Karpas-422 (cell line): Measurements from ENCODE around the gene SLC1A3. TPM values are rescaled to one million over a fixed set of nuclear protein-coding genes. Genes with fewer than 3 reads are reported as not detected.

Experiments
- DNase-seq: peaks from one replicate; pipeline ENCODE4 v3.0.0-alpha.2; 2015
- H2AFZ ChIP-seq: fragments of 200-600 bp; sonication (generic); 2 replicates; pipeline ENCODE4 v1.6.1; 2014; ENCODE audit warnings: antibody characterized with exemption, low read length, mixed read lengths
- H3K27ac ChIP-seq: fragments of 200-600 bp; sonication (generic); 2 replicates; pipeline ENCODE4 v1.5.1; 2014; ENCODE audit warnings: mild to moderate bottlenecking, low read length, moderate library complexity
- H3K27me3 ChIP-seq: fragments of 200-600 bp; sonication (generic); 2 replicates; pipeline ENCODE4 v1.6.1; 2014; ENCODE audit warnings: low read length, mixed read lengths
- H3K36me3 ChIP-seq: fragments of 200-600 bp; sonication (generic); 2 replicates; pipeline ENCODE4 v1.6.1; 2014; ENCODE audit warnings: low read length, mixed read lengths; ENCODE audit not compliant: insufficient read depth
- H3K4me1 ChIP-seq: fragments of 200-600 bp; sonication (generic); 2 replicates; pipeline ENCODE4 v1.6.1; 2014; ENCODE audit warnings: mild to moderate bottlenecking, low read length, mixed read lengths
- H3K4me2 ChIP-seq: fragments of 200-600 bp; sonication (generic); 2 replicates; pipeline ENCODE4 v1.6.1; 2014; ENCODE audit warnings: low read length, low read depth, mild to moderate bottlenecking; ENCODE audit not compliant: poor library complexity, severe bottlenecking
- H3K4me3 ChIP-seq: fragments of 200-600 bp; sonication (generic); 2 replicates; pipeline ENCODE4 v1.5.1; 2014; ENCODE audit warnings: mild to moderate bottlenecking, antibody characterized with exemption, low read length, mixed read lengths
- H3K79me2 ChIP-seq: fragments of 200-600 bp; sonication (generic); 2 replicates; pipeline ENCODE4 v1.6.1; 2014; ENCODE audit warnings: mild to moderate bottlenecking, low read length, mixed read lengths
- H3K9ac ChIP-seq: fragments of 200-600 bp; sonication (generic); 2 replicates; pipeline ENCODE4 v1.6.0; 2014; ENCODE audit warnings: low read length
- H3K9me2 ChIP-seq: fragments of 200-600 bp; sonication (generic), shearing (Covaris generic); replicated peaks from 2 replicates; pipeline ENCODE4 v1.6.0; 2014; ENCODE audit warnings: mild to moderate bottlenecking, low read length, moderate library complexity; ENCODE audit not compliant: insufficient read depth
- H3K9me3 ChIP-seq: fragments of 300-700, 200-600 bp; sonication (generic); 2 replicates; pipeline ENCODE4 v1.6.1; 2014; ENCODE audit warnings: low read length, mixed read lengths
- H4K20me1 ChIP-seq: fragments of 200-600 bp; sonication (generic); 2 replicates; pipeline ENCODE4 v1.6.1; 2014; ENCODE audit warnings: mild to moderate bottlenecking, antibody characterized with exemption, low read length, low read depth; ENCODE audit not compliant: insufficient read depth
- small RNA-seq: library from RNA; depleted of rRNA; stranded (forward); fragments of <200 nt; gene quantifications from one replicate; pipeline ENCODE3, GENCODE V24; 2014
- total RNA-seq: library from RNA; depleted of rRNA; stranded (reverse); fragments of >200 nt; shearing (Covaris generic); gene quantifications from 2 replicates; pipeline ENCODE4 v1.2.3, GENCODE V29; 2014; ENCODE audit warnings: low replicate concordance

Gene SLC1A3
- total RNA-seq, 1 experiment from 2014 or later, result not detected

GRCh38 chr5:36728697-36729543, 122.5 kb downstream of the SLC1A3 start:
- H2AFZ ChIP-seq, result no peak overlapping the region
- peak; percentile 91 for DNase-seq

GRCh38 chr5:36730537-36731216, 124.3 kb downstream of the SLC1A3 start:
- H4K20me1 ChIP-seq, result no peaks in the 10 kb centered on the region
- no peaks in the 10 kb centered on the region for H3K79me2 ChIP-seq
- no peak overlapping the region for H3K4me3 ChIP-seq
- peaks cover 13% of the 10 kb centered on the region for H3K4me1 ChIP-seq
- no peaks in the 10 kb centered on the region for H3K36me3 ChIP-seq
- H3K9me3 ChIP-seq, result no peaks in the 10 kb centered on the region
- H2AFZ ChIP-seq, result no peak overlapping the region
- no peak overlapping the region for H3K9ac ChIP-seq
- H3K9me2 ChIP-seq, result no peaks in the 10 kb centered on the region
- no peak overlapping the region for H3K27ac ChIP-seq
- H3K4me2 ChIP-seq, result no peak overlapping the region
- H3K27me3 ChIP-seq, result no peaks in the 10 kb centered on the region
- no peak for DNase-seq

More at GRCh38 chr5:36728697-36729543, 122.5 kb downstream of the SLC1A3 start:
- H3K4me2 ChIP-seq, result peak overlapping the region; percentile 15
- H3K36me3 ChIP-seq, result no peaks in the 10 kb centered on the region
- H3K9ac ChIP-seq, result no peak overlapping the region
- no peak overlapping the region for H3K4me3 ChIP-seq
- no peaks in the 10 kb centered on the region for H3K9me3 ChIP-seq
- H3K79me2 ChIP-seq, result no peaks in the 10 kb centered on the region
- H3K27ac ChIP-seq, result no peak overlapping the region
- no peaks in the 10 kb centered on the region for H3K27me3 ChIP-seq
- no peaks in the 10 kb centered on the region for H3K9me2 ChIP-seq
- H4K20me1 ChIP-seq, result no peaks in the 10 kb centered on the region
- peaks cover 25% of the 10 kb centered on the region for H3K4me1 ChIP-seq

- Histone ChIP-seq H3K4me2 (no peak overlapping the region), H3K4me3 (no peak overlapping the region), H3K9ac (no peak overlapping the region), H4K20me1 (no peaks in the 10 kb centered on the region), H3K27me3 (no peaks in the 10 kb centered on the region), H3K36me3 (no peaks in the 10 kb centered on the region), H3K9me2 (no peaks in the 10 kb centered on the region), H3K27ac (no peak overlapping the region), H2AFZ (no peak overlapping the region), H3K9me3 (no peaks in the 10 kb centered on the region), H3K79me2 (no peaks in the 10 kb centered on the region), H3K4me1 (peaks cover 12% of the 10 kb centered on the region)
- DNase-seq, result no peak
Observed at GRCh38 chr5:36733183-36733582, 126.8 kb downstream of the SLC1A3 start.

DNA sequence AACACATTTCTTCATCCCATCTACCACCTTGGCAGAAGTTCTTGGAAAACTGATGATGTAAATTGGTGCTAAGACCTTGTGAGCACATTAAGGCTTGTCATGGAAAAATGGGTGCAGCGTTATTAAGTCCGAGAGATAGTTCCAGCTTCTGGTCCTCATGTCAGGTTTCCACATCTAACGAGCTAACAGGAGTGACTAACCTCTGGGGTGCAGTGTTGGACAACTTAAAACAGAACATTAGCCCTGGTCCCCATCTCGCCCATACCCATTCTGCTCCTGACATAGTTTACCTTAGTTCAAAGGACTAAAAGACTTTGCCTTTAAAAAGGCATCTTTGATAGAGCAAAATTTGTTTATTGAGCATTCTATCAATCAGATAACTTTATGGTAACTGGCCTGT, 128.0 kb downstream of the SLC1A3 start:
- Histone ChIP-seq H3K9me3 (no peaks in the 10 kb centered on the region), H4K20me1 (no peaks in the 10 kb centered on the region), H3K9me2 (no peaks in the 10 kb centered on the region), H3K27me3 (no peaks in the 10 kb centered on the region), H3K4me3 (no peak overlapping the region), H2AFZ (no peak overlapping the region), H3K4me2 (no peak overlapping the region), H3K36me3 (no peaks in the 10 kb centered on the region), H3K9ac (no peak overlapping the region), H3K27ac (no peak overlapping the region), H3K79me2 (no peaks in the 10 kb centered on the region), H3K4me1 (peaks cover 9% of the 10 kb centered on the region)
- peak; percentile 63 for DNase-seq

DNA sequence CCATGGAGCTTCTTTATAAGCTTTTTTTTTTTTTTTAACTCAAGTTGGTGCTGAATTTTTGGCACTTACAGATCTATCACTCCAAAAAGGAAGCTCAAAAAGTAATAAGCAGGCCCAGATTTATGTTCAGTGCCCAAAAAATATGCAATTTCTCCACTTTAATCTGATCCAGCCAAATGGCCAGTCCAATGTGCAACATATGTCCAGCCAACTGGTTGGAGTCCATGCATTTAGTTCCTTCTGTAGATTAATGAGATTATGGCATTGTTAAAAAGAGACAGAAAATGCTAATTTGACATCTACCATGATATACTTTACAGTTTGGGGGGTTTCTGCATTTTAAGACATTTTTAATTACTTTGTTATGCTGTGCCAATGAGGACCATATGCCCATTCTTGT, 129.5 kb downstream of the SLC1A3 start:
- H3K9me3 ChIP-seq, result no peaks in the 10 kb centered on the region
- H3K4me1 ChIP-seq, result peaks cover 3% of the 10 kb centered on the region; the same call in 1 of the 2 replicates
- no peak overlapping the region for H2AFZ ChIP-seq
- no peaks in the 10 kb centered on the region for H4K20me1 ChIP-seq
- no peaks in the 10 kb centered on the region for H3K79me2 ChIP-seq
- no peak overlapping the region for H3K27ac ChIP-seq
- no peaks in the 10 kb centered on the region for H3K27me3 ChIP-seq
- no peaks in the 10 kb centered on the region for H3K36me3 ChIP-seq
- no peak overlapping the region for H3K4me3 ChIP-seq
- H3K9ac ChIP-seq, result no peak overlapping the region
- no peaks in the 10 kb centered on the region for H3K9me2 ChIP-seq
- H3K4me2 ChIP-seq, result no peak overlapping the region
- no peak for DNase-seq

Small RNA genes within 50 kb of the gene (small RNA-seq; reads per million reads assigned to genes)
- gene AC010631.1, result not detected
